HFF-Myc (cell line): ENCODE results near the gene MAP3K9.

Experiments
- DNase-seq: peaks from one replicate; pipeline ENCODE4 v3.0.0-alpha.2; 2011; ENCODE audit warnings: low read depth; ENCODE audit errors: extremely low read depth
- H3K4me3 ChIP-seq: replicated peaks from 2 replicates; pipeline ENCODE4 v1.5.1; 2011; ENCODE audit warnings: low read depth, mild to moderate bottlenecking, control low read depth, low read length
- TF ChIP-seq, protein P1 (sequence below): IDR thresholded peaks from 2 replicates; pipeline ENCODE4 v1.5.1; 2012; ENCODE audit warnings: mild to moderate bottlenecking, low read depth, low read length, control low read depth; ENCODE audit errors: missing control alignments

Gene MAP3K9

DNA sequence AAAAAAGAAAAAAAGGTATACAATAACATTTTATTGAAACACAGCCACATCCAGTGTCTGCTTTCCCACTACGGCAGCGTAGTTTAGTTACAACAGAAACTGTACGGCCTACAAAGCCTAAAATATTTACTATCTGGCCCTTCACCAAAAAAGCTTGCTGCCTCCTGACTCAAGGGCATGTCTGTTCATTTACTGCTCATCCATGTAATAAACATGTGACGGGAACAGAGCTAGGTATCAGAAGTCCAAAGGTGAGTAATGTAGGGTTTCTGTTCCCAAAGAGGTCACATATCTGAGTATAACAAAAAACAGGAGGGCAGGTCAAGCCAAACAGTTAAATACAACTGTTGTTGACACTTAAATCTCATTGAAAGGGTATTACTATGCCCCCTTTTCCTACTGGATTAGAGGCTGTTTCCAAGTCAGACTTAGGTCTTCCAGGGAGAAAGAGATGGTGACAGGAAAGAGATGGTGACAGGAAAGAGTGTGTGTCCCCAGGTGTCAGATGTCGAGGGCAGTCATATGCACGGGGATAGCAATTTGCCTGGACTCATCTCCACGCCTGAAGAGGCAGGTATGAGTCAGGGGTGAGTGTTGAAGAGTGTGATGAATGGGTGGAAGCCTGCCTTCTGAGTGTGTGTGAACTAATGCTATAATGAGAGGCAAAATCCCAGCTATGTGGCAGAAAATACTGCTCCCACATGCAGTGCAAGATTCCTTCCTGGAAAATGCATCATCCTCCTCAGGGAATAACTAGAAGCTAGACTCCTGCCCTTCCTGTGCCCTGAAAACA lies 77.7 kb downstream of the MAP3K9 start:
- no peak for DNase-seq
- H3K4me3 ChIP-seq, result no peak overlapping the region
- TF ChIP-seq, protein P1, sequence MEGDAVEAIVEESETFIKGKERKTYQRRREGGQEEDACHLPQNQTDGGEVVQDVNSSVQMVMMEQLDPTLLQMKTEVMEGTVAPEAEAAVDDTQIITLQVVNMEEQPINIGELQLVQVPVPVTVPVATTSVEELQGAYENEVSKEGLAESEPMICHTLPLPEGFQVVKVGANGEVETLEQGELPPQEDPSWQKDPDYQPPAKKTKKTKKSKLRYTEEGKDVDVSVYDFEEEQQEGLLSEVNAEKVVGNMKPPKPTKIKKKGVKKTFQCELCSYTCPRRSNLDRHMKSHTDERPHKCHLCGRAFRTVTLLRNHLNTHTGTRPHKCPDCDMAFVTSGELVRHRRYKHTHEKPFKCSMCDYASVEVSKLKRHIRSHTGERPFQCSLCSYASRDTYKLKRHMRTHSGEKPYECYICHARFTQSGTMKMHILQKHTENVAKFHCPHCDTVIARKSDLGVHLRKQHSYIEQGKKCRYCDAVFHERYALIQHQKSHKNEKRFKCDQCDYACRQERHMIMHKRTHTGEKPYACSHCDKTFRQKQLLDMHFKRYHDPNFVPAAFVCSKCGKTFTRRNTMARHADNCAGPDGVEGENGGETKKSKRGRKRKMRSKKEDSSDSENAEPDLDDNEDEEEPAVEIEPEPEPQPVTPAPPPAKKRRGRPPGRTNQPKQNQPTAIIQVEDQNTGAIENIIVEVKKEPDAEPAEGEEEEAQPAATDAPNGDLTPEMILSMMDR, result no peak

DNA sequence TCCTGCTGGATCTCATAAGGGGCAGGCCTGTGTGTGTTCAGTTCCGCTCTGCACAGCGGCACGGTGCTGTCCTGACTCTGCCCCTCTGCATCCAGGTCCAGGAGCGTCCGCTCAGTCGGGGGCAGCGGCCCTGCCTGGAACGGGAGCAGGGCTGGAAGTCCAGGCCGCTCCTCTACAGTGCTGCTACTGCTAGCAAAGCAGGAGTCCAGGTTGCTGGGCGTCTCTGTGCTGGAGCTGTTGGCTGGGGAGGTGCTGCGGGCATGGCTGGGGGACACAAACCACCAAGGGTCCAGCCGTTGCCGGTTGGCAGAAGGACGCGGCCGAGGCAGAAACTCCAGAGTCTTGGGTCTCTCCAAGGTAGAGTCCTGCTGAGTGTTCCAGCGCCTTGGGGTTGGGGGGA lies 78.9 kb downstream of the MAP3K9 start:
- no peak for DNase-seq
- TF ChIP-seq, protein P1, result no peak
- H3K4me3 ChIP-seq, result no peak overlapping the region

DNA sequence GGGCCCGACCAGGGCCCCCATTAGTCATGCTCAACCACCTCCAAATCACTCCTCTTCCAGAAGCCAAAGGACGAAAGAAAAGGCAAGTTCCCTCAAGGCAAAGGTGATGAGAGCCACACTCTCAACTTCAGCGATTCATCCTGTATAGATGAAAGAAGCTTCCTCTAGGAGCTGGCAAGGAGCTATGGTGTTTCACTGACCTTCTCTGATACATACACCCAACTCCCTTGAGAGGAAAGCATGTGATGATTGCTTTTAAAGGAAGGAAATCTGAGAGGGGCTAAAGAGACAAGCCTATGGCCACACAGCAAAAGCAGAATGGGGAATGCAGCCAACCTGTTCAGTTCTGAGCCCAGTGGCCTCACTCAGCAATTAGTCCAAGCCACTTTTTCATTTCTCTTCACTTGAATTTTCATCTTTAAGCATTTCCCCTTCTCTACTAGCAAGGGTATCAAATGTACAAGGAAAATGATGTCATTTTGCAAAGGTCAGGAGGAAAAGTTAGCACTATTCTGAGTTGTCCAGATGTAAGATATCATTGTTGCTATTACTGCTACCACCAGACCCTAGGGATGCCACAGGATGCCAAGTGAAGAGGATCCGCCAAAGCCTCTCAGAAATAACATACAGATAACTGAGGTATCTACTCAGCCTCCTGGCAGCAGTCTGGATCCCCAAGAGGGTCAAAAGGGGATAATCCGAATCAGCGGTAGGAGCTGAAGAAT lies 82.5 kb downstream of the MAP3K9 start:
- no peak overlapping the region for H3K4me3 ChIP-seq
- DNase-seq, result no peak
- TF ChIP-seq, protein P1, result no peak

DNA sequence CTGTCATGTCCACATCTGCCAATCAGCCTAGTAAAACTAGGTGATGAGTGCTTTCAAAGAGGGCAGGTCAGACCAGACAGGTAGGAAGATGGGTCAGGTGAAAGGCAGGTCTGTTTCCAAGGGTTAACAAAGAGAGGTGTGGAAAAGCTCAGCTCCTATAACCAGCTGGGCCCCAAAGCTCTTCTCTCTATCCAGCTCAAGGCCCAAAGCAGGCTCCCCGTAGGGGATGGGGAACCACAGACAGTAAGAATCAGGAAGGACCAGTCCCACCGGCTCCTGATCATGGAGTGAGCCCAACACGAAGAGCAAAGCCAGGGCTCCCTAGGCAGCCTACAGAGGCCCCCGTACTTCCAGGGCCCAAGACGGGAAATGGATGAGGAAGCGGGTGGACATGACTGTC lies 84.4 kb downstream of the MAP3K9 start:
- no peak for DNase-seq
- no peak overlapping the region for H3K4me3 ChIP-seq
- TF ChIP-seq, protein P1, result no peak

DNA sequence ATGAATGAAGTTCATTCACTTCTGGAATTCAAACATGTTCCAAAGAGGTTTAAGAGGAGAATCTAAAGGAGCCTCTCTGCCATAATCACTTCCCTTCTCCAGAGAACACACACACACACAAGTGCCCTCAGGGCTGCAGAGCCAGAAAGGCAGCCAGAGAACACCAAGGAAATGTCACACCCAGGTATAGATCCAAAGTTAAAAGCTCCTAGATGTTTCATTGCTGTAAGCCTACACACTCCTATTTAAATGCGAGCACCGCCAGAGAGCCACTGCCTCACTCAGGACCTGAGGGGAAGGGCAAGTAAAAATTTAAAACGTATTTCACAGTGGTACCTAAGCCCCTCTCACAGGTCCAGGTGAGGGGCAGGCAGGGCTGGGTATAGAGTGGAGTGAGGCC lies 85.2 kb downstream of the MAP3K9 start:
- H3K4me3 ChIP-seq, result no peak overlapping the region
- no peak for DNase-seq
- TF ChIP-seq, protein P1, result no peak

DNA sequence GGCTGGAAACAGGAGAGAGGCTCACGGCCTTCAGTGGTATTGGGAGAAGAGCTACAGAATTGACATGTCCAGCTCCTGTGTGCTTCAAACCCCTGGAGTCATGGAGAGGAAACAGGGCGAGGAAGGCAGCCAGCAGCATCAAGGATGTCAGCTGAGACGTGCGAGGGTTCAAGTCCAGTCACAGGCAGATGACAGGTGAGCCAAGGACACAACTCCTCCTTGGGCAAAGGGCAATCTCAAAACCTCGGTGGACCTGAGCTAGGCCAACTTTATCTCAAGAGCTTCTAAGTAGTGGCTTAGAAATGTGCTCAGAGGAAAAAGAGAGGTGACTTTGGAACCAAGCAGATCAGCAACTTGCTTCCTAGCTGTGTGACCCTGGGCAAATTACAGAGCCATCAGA lies 86.0 kb downstream of the MAP3K9 start:
- DNase-seq, result no peak
- no peak overlapping the region for H3K4me3 ChIP-seq
- TF ChIP-seq, protein P1, result no peak

DNA sequence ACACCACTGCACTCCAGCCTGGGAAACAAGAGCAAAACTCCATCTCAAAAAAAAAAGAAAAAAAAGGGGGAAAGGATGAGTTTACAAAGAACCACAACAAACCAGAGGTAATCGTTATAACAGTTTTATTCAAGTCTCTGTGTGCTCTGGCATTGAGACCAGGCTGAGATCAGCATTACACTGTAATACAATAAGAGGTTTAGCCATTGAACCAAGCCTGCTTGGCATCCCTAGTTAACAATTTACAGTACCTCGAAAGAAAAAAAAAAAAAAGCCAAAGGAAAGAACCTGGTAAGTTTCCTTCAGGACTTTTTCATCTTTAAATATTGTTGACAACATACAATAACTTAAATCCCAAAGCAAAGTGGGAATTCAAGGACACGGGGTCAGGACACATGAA lies 86.9 kb downstream of the MAP3K9 start:
- no peak overlapping the region for H3K4me3 ChIP-seq
- no peak for DNase-seq
- TF ChIP-seq, protein P1, result no peak
